Neural cell (in vitro differentiated cells): ENCODE results near the gene KRT16. TPM values are rescaled to one million over a fixed set of nuclear protein-coding genes. Genes with fewer than 3 reads are reported as not detected.

ENCODE experiments used
- H2AFZ ChIP-seq: fragments of 200-600, 300-800 bp; sonication (generic), shearing (Covaris generic); 2 replicates; pipeline ENCODE4 v1.6.0; 2014; ENCODE audit warnings: low read depth, mild to moderate bottlenecking, antibody characterized with exemption, low read length, moderate library complexity
- H3F3A ChIP-seq: fragments of 200-600 bp; shearing (Covaris generic); 2 replicates; pipeline ENCODE4 v1.6.1; 2016; ENCODE audit warnings: mild to moderate bottlenecking, moderate library complexity, mixed read lengths, antibody characterized with exemption, low read length; ENCODE audit not compliant: insufficient read depth, poor library complexity, severe bottlenecking
- H3K27ac ChIP-seq: fragments of 200-600, 300-800 bp; sonication (generic), shearing (Covaris generic); 2 replicates; pipeline ENCODE4 v1.5.1; 2014; ENCODE audit warnings: mild to moderate bottlenecking, low read length, moderate library complexity
- H3K27me3 ChIP-seq: fragments of 300-800, 200-600 bp; sonication (generic), shearing (Covaris generic); 2 replicates; pipeline ENCODE4 v1.6.0; 2014; ENCODE audit warnings: mild to moderate bottlenecking, low read depth, low read length, moderate library complexity; ENCODE audit not compliant: insufficient read depth
- H3K36me3 ChIP-seq: fragments of 300-800, 200-600 bp; sonication (generic), shearing (Covaris generic); 2 replicates; pipeline ENCODE4 v1.5.1; 2014; ENCODE audit warnings: mild to moderate bottlenecking, antibody characterized with exemption, low read length, moderate library complexity; ENCODE audit not compliant: insufficient read depth
- H3K4me2 ChIP-seq: fragments of 300-800, 200-600 bp; sonication (generic), shearing (Covaris generic); 2 replicates; pipeline ENCODE4 v1.6.0; 2014; ENCODE audit warnings: mild to moderate bottlenecking, low read length
- H3K4me3 ChIP-seq: fragments of 300-800, 200-600 bp; sonication (generic), shearing (Covaris generic); 2 replicates; pipeline ENCODE4 v1.5.1; 2014; ENCODE audit warnings: mild to moderate bottlenecking, low read length, moderate library complexity
- H3K79me2 ChIP-seq: fragments of 200-600 bp; shearing (Covaris generic); replicated peaks from 2 replicates; pipeline ENCODE4 v1.6.0; 2014; ENCODE audit warnings: mild to moderate bottlenecking, low read length, moderate library complexity; ENCODE audit not compliant: insufficient read depth
- H3K9ac ChIP-seq: fragments of 300-800, 200-600 bp; sonication (generic), shearing (Covaris generic); 2 replicates; pipeline ENCODE4 v1.6.1; 2016; ENCODE audit warnings: mild to moderate bottlenecking, low read length, mixed read lengths
- H3K9me2 ChIP-seq: fragments of 200-600 bp; shearing (Covaris generic); 2 replicates; pipeline ENCODE4 v1.6.1; 2016; ENCODE audit warnings: mild to moderate bottlenecking, low read length, mixed read lengths; ENCODE audit not compliant: insufficient read depth
- H3K9me3 ChIP-seq: fragments of 200-600, 300-800 bp; sonication (generic), shearing (Covaris generic); 2 replicates; pipeline ENCODE4 v1.6.1; 2016; ENCODE audit warnings: mild to moderate bottlenecking, mixed run types, low read length, moderate library complexity, mixed read lengths
- H4K20me1 ChIP-seq: fragments of 200-600 bp; shearing (Covaris generic); 2 replicates; pipeline ENCODE4 v1.6.1; 2016; ENCODE audit warnings: mild to moderate bottlenecking, mixed run types; ENCODE audit not compliant: insufficient read depth
- CTCF ChIP-seq: fragments of 450-650 bp; IDR thresholded peaks from 2 replicates; pipeline ENCODE4 v1.5.1; 2014; ENCODE audit warnings: antibody characterized with exemption, mild to moderate bottlenecking, moderate library complexity; ENCODE audit not compliant: poor library complexity, severe bottlenecking
- EP300 ChIP-seq: fragments of 450-650 bp; conservative IDR thresholded peaks from 2 replicates; pipeline ENCODE4 v1.6.1; 2014; ENCODE audit warnings: antibody characterized with exemption, mild to moderate bottlenecking, moderate library complexity; ENCODE audit not compliant: poor library complexity, severe bottlenecking
- MXI1 ChIP-seq: fragments of 450-650 bp; conservative IDR thresholded peaks from 2 replicates; pipeline ENCODE4 v1.6.1; 2014; ENCODE audit warnings: antibody characterized with exemption, mild to moderate bottlenecking; ENCODE audit not compliant: poor library complexity, severe bottlenecking
- POLR2AphosphoS5 ChIP-seq: IDR thresholded peaks from 2 replicates; pipeline ENCODE4 v1.6.1; 2012
- SMC3 ChIP-seq: fragments of 450-650 bp; conservative IDR thresholded peaks from 2 replicates; pipeline ENCODE4 v1.6.1; 2014; ENCODE audit warnings: antibody characterized with exemption, mild to moderate bottlenecking, moderate library complexity; ENCODE audit not compliant: poor library complexity
- polyA plus RNA-seq: library from polyadenylated mRNA; depleted of rRNA; stranded (reverse); fragments of >200 nt; gene quantifications from 2 replicates; pipeline ENCODE4 v1.2.3, GENCODE V29; 2014
- TF ChIP-seq, protein P1 (sequence below): IDR thresholded peaks from 2 replicates; pipeline ENCODE4 v1.6.1; 2012; ENCODE audit warnings: borderline replicate concordance

The KRT16 gene
- polyA plus RNA-seq, 1 donor from 2014 or later: not detected

DNA sequence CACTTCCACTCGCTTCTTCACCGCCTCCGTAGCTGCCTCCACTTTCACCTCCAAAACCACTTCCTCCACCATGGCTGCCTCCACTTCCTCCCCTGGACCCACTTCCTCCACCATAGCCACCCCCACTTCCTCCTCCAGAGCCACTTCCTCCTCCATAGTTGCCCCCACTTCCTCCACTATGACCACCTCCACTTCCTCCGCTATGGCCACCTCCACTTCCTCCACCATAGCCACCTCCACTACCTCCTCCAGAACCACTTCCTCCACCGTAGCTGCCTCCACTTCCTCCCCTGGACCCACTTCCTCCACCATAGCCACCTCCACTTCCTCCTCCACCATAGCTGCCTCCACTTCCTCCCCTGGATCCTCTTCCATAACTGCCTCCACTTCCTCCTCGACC, 45.2 kb downstream of the KRT16 start:
- H4K20me1 ChIP-seq: no peaks in the 10 kb centered on the region
- H3F3A ChIP-seq: no peaks in the 10 kb centered on the region
- H2AFZ ChIP-seq: no peak overlapping the region
- H3K9me2 ChIP-seq: no peaks in the 10 kb centered on the region
- no peaks in the 10 kb centered on the region for H3K9me3 ChIP-seq
- H3K27me3 ChIP-seq: no peaks in the 10 kb centered on the region
- no peak overlapping the region for H3K4me3 ChIP-seq
- H3K9ac ChIP-seq: no peak overlapping the region
- no peak for TF ChIP-seq SMC3
- no peak for TF ChIP-seq MXI1
- H3K36me3 ChIP-seq: no peaks in the 10 kb centered on the region
- no peaks in the 10 kb centered on the region for H3K79me2 ChIP-seq
- H3K4me2 ChIP-seq: no peak overlapping the region
- no peak overlapping the region for H3K27ac ChIP-seq

- Histone ChIP-seq H3F3A (no peaks in the 10 kb centered on the region), H4K20me1 (no peaks in the 10 kb centered on the region), H3K27me3 (no peaks in the 10 kb centered on the region), H3K27ac (no peak overlapping the region), H3K9ac (no peak overlapping the region), H3K79me2 (no peaks in the 10 kb centered on the region), H3K9me2 (no peaks in the 10 kb centered on the region), H3K4me3 (no peak overlapping the region), H3K9me3 (no peaks in the 10 kb centered on the region), H3K36me3 (no peaks in the 10 kb centered on the region), H2AFZ (no peak overlapping the region), H3K4me2 (no peak overlapping the region)
- TF ChIP-seq EP300 (no peak), MXI1 (no peak), CTCF (no peak), POLR2AphosphoS5 (no peak)
- TF ChIP-seq, protein P1, sequence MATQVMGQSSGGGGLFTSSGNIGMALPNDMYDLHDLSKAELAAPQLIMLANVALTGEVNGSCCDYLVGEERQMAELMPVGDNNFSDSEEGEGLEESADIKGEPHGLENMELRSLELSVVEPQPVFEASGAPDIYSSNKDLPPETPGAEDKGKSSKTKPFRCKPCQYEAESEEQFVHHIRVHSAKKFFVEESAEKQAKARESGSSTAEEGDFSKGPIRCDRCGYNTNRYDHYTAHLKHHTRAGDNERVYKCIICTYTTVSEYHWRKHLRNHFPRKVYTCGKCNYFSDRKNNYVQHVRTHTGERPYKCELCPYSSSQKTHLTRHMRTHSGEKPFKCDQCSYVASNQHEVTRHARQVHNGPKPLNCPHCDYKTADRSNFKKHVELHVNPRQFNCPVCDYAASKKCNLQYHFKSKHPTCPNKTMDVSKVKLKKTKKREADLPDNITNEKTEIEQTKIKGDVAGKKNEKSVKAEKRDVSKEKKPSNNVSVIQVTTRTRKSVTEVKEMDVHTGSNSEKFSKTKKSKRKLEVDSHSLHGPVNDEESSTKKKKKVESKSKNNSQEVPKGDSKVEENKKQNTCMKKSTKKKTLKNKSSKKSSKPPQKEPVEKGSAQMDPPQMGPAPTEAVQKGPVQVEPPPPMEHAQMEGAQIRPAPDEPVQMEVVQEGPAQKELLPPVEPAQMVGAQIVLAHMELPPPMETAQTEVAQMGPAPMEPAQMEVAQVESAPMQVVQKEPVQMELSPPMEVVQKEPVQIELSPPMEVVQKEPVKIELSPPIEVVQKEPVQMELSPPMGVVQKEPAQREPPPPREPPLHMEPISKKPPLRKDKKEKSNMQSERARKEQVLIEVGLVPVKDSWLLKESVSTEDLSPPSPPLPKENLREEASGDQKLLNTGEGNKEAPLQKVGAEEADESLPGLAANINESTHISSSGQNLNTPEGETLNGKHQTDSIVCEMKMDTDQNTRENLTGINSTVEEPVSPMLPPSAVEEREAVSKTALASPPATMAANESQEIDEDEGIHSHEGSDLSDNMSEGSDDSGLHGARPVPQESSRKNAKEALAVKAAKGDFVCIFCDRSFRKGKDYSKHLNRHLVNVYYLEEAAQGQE: no peak
Measured at GRCh38 chr17:41565338-41565737, 47.2 kb downstream of the KRT16 start.

GRCh38 chr17:41563607-41564170, 48.9 kb downstream of the KRT16 start:
- H3K9me2 ChIP-seq: no peaks in the 10 kb centered on the region
- H3K79me2 ChIP-seq: no peaks in the 10 kb centered on the region
- peak overlapping the region; percentile 27 for H3K4me2 ChIP-seq
- H3F3A ChIP-seq: no peaks in the 10 kb centered on the region
- no peak overlapping the region for H3K9ac ChIP-seq
- no peaks in the 10 kb centered on the region for H3K27me3 ChIP-seq
- H3K27ac ChIP-seq: no peak overlapping the region
- peak overlapping the region; percentile 25 for H3K4me3 ChIP-seq
- no peaks in the 10 kb centered on the region for H4K20me1 ChIP-seq
- H3K9me3 ChIP-seq: no peaks in the 10 kb centered on the region
- H3K36me3 ChIP-seq: no peaks in the 10 kb centered on the region
- TF ChIP-seq CTCF: peak; percentile 12
- no peak for TF ChIP-seq MXI1
- no peak overlapping the region for H2AFZ ChIP-seq
